ENCODE results near the gene PPP2R5D. TPM values are rescaled to one million over a fixed set of nuclear protein-coding genes. Genes with fewer than 3 reads are reported as not detected.

PPP2R5D gene
- 10 to 100 TPM; 15.6 to 35.9 (median 27.4) TPM for total RNA-seq

DNA sequence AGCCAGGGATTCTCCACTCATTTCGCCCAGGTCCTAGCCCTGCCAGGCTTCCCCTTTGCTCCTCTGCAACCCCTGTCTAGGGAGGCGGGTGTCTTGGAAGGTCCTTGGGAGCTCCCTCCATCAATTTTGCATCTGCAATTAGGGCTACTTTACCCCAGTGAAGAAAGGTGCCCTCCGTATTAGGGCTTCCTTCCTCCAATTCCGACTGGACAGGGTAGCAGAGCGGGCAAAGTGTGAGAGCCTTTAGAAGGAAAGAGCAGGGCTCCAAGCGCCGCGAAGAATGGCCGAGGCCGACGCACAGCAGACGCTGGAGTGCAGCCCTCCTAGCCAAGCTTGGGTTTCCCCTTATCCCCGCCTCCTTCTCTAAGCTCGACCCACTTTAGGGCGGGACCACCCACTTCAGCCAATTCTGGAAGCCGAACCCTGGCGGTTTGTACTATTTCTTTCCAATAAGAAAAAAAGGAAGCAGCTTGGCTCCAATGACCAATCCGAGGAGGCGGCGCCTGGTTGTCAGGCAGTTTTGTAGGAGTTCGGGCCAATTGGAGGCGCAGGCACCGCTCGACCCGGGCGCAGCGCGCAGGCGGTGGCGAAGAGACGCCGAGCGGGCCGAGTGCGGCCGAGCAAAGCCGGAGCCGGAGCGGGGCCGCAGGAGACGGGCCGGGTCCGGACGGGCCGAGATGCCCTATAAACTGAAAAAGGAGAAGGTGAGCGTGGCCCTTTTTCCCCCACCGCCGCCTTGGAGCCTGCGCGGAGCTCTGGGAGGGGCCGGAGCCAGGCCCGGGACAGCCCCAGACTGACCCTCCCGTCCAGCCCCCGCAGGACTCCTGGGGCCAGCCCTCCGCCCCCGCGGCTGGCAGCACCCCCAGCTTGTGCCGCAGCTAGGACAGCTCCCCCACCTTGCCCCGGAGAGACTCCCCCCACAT lies at the start of gene PPP2R5D:
Gene PPP2R5D (plus strand): TSS at position 570 of the 923 bp plus-strand sequence. CDS start 108 bp downstream, at position 678.
- Histone ChIP-seq H3K4me3 (peak within 1 kb of the TSS; percentile 63 to 99 (median 74)), H3K4me1 (peaks cover 30 to 65% (median 34%) of the 10 kb centered on the region in 3 donors), H3K9me3 (no peaks in the 10 kb centered on the region), H3K36me3 (peaks cover 0 to 7% (median 3%) of the 10 kb centered on the region in 3 donors), H3K27me3 (no peaks in the 10 kb centered on the region), H3K27ac (peak within 1 kb of the TSS; percentile 86 to 94 (median 88))
- peak; percentile 93 for DNase-seq
- intact Hi-C loops (cut with DNase I): no loop called here
- 1% methylated on average over 25 to 27 of the region's 59 CpGs for WGBS, 2 donors
- TF ChIP-seq POLR2A (IDR thresholded peaks at IDR 0.05): peak in 1 of 4 donors; percentile 79
- TF ChIP-seq, protein P1, sequence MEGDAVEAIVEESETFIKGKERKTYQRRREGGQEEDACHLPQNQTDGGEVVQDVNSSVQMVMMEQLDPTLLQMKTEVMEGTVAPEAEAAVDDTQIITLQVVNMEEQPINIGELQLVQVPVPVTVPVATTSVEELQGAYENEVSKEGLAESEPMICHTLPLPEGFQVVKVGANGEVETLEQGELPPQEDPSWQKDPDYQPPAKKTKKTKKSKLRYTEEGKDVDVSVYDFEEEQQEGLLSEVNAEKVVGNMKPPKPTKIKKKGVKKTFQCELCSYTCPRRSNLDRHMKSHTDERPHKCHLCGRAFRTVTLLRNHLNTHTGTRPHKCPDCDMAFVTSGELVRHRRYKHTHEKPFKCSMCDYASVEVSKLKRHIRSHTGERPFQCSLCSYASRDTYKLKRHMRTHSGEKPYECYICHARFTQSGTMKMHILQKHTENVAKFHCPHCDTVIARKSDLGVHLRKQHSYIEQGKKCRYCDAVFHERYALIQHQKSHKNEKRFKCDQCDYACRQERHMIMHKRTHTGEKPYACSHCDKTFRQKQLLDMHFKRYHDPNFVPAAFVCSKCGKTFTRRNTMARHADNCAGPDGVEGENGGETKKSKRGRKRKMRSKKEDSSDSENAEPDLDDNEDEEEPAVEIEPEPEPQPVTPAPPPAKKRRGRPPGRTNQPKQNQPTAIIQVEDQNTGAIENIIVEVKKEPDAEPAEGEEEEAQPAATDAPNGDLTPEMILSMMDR (IDR thresholded peaks at IDR 0.05): peak in 3 of 6 experiments; percentile 10 to 24 (median 21)

DNA sequence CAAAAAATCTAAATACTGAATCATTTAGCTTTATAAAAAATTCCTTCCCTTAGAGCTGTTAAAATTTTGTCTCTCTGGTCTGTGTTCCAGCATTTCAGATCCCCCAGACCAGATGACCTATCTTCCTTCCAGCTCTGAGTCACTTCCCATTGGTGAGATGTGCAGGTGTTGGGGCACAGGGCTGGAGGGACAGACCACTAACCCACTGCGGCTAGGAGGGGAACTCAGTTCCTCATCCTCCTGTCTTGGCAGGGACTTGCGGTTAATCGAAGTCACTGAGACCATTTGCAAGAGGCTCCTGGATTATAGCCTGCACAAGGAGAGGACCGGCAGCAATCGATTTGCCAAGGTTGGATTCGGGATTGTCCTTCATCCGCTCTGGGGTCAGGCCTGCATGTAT lies 49.0 kb upstream of the PPP2R5D start:
- WGBS, 2 donors: 64 to 80% methylated on average over 7 of the region's 7 CpGs
- Histone ChIP-seq H3K9me3 (no peaks in the 10 kb centered on the region), H3K36me3 (peaks cover 25 to 69% (median 31%) of the 10 kb centered on the region in 3 donors)

DNA sequence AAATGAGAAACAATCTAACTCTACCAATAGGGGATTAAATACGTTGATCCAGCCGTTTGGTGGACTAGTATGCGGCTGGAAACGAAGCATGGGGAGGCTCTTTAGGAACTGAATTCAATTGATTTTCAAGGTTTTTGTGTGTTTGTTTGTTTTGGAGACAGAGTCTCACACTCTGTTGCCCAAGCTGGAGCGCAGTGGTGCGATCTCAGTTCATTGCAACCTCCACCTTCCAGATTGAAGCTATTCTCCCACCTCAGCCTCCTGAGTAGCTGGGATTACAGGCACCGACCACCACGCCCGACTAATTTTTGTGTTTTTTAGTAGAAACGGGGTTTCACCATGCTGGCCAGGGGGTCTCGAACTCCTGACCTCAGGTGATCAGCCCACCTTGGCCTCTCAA lies 48.0 kb upstream of the PPP2R5D start:
- Histone ChIP-seq H3K9me3 (no peaks in the 10 kb centered on the region), H3K27me3 (no peaks in the 10 kb centered on the region), H3K36me3 (peaks cover 25 to 79% (median 31%) of the 10 kb centered on the region in 3 donors), H3K4me1 (peaks cover 0 to 32% (median 13%) of the 10 kb centered on the region in 3 donors), H3K27ac (no peak overlapping the region), H3K4me3 (no peak overlapping the region)
- TF ChIP-seq, protein P1 (IDR thresholded peaks at IDR 0.05): no peak
- TF ChIP-seq POLR2A (IDR thresholded peaks at IDR 0.05): no peak
- no peak for DNase-seq
- intact Hi-C loops (cut with DNase I): no loop called here
- WGBS, 2 donors: 92% methylated on average over 11 of the region's 11 CpGs

More for the DNA sequence above, 49.0 kb upstream of the PPP2R5D start:
- no peak overlapping the region for H3K27ac ChIP-seq
- DNase-seq: no peak
- no peak overlapping the region for H3K4me3 ChIP-seq
- peaks cover 3 to 43% (median 24%) of the 10 kb centered on the region in 3 donors for H3K4me1 ChIP-seq
- no peaks in the 10 kb centered on the region for H3K27me3 ChIP-seq
- intact Hi-C loops (cut with DNase I): no loop called here
- TF ChIP-seq, protein P1 (IDR thresholded peaks at IDR 0.05): no peak
- TF ChIP-seq POLR2A (IDR thresholded peaks at IDR 0.05): no peak

DNA sequence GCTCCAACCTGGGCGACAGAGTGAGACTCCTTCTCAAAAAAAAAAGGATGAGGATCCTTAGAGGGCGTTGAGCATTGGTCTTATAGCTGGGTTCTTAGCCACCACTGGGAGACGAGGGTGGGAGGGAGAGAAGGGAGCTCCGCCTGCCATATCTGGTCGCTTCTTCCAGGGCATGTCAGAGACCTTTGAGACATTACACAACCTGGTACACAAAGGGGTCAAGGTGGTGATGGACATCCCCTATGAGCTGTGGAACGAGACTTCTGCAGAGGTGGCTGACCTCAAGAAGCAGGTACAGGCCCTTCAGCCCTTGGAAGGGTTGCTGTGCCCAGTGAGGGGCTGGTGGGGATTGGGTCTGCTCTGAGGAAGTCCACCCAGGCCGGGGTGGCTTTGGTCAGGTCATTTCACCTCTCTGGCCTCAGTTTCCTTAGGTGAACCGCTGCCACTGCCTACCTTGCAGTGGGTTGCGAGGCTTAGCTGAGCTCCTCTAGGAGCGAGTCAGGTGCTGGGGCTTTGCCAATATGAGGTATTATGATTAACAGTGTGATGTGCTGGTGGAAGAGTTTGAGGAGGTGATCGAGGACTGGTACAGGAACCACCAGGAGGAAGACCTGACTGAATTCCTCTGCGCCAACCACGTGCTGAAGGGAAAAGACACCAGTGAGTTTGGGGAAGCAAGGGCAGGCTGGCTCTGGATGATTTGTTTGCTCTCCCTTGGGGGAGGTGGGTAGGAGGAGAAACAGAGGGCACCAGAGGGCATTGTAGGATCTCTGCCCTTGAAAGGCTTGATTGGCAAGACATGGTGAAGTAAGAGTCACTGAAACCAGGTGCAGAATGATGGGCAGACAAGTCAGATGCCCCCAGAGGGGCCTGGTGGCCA lies 46.6 kb upstream of the PPP2R5D start:
- TF ChIP-seq, protein P1 (IDR thresholded peaks at IDR 0.05): no peak
- TF ChIP-seq POLR2A (IDR thresholded peaks at IDR 0.05): no peak
- 87 to 88% methylated on average over 11 to 13 of the region's 13 CpGs for WGBS, 2 donors
- H3K27ac ChIP-seq: no peak overlapping the region
- intact Hi-C loops (cut with DNase I): no loop called here
- no peaks in the 10 kb centered on the region for H3K9me3 ChIP-seq
- H3K4me1 ChIP-seq: peaks cover 0 to 19% (median 7%) of the 10 kb centered on the region in 3 donors
- H3K36me3 ChIP-seq: peaks cover 25 to 89% (median 31%) of the 10 kb centered on the region in 3 donors
- H3K27me3 ChIP-seq: no peaks in the 10 kb centered on the region
- H3K4me3 ChIP-seq: no peak overlapping the region
- DNase-seq: no peak

Measured in esophagus squamous epithelium (tissue), 5 donors.